GM19468 (cell line): ENCODE data around the gene PLA2G4E.

Experiments
- ATAC-seq: cut with Tn5 transposase; IDR thresholded peaks from one replicate; pipeline ENCODE4 v1.9.1; 2021; ENCODE audit warnings: mild to moderate bottlenecking, moderate library complexity, moderate number of reproducible peaks; ENCODE audit not compliant: unreplicated experiment; ENCODE audit errors: extremely low read depth

The PLA2G4E gene, protein sequence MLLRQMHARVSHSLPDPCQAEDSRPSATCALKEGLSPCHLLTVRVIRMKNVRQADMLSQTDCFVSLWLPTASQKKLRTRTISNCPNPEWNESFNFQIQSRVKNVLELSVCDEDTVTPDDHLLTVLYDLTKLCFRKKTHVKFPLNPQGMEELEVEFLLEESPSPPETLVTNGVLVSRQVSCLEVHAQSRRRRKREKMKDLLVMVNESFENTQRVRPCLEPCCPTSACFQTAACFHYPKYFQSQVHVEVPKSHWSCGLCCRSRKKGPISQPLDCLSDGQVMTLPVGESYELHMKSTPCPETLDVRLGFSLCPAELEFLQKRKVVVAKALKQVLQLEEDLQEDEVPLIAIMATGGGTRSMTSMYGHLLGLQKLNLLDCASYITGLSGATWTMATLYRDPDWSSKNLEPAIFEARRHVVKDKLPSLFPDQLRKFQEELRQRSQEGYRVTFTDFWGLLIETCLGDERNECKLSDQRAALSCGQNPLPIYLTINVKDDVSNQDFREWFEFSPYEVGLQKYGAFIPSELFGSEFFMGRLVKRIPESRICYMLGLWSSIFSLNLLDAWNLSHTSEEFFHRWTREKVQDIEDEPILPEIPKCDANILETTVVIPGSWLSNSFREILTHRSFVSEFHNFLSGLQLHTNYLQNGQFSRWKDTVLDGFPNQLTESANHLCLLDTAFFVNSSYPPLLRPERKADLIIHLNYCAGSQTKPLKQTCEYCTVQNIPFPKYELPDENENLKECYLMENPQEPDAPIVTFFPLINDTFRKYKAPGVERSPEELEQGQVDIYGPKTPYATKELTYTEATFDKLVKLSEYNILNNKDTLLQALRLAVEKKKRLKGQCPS

DNA sequence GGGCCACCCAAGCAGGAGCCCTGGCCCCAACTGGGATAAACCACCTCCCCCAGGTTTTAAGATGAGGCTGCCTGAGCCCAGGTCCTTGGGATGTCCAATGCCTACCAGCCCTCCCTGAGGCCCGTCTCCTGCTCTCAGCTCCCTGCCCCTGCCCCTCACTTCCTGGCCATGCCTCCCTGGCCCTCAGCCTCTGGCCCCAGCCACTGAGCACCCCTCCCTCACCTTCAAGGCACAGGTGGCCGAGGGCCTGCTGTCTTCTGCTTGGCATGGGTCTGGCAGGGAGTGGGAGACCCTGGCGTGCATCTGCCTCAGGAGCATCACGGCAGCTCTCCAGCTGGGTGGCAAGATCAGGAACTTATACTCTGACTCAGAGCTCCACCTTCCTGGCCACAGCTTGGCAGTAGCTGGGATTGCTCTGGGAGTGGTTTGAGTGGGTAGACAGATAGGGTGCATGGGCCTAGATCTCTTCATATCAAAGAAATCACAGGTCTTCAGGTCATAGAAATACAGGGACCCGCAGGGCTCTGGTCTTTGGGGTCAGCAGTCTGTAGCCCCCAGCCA lies at the start of gene PLA2G4E:
TSS of gene PLA2G4E (minus strand) at position 330 of the 561 bp plus-strand sequence. CDS start at position 318, 12 bp downstream.
- ATAC-seq, result no peak

DNA sequence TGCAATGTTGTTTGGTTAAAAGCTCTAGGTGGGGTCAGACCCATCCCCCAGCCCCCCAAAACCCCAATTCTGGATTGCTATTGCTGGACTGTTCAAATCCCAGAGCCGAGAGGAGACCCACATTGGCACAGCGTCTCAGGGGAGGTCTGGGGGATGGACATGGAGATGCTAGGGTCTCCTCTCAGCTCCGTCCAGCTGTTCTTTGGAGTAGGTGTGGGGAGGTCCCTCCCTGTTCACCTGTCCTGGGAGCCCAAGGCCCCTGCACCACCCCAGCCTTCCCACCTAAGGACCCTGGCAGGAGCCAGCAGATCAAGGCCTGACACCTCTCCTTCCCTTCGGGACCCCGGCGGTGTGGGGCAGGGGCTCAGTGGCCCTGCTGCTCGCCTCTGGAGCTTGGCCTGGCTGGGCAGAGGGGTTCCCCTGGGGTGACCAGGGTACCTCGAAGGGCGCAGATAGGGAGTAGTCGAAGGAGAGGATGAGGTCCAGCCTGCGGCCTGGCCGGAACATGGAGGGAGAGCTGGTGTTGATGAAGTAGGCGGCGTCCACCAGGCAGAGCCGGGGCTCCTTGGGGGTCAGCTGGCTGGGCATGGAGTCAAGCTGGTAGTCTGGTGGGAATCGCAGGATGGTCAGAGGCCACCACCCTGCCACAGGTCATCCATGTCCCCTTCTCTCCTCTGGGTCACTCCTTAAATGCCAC lies 49.6 kb upstream of the PLA2G4E start:
- ATAC-seq, result no peak

DNA sequence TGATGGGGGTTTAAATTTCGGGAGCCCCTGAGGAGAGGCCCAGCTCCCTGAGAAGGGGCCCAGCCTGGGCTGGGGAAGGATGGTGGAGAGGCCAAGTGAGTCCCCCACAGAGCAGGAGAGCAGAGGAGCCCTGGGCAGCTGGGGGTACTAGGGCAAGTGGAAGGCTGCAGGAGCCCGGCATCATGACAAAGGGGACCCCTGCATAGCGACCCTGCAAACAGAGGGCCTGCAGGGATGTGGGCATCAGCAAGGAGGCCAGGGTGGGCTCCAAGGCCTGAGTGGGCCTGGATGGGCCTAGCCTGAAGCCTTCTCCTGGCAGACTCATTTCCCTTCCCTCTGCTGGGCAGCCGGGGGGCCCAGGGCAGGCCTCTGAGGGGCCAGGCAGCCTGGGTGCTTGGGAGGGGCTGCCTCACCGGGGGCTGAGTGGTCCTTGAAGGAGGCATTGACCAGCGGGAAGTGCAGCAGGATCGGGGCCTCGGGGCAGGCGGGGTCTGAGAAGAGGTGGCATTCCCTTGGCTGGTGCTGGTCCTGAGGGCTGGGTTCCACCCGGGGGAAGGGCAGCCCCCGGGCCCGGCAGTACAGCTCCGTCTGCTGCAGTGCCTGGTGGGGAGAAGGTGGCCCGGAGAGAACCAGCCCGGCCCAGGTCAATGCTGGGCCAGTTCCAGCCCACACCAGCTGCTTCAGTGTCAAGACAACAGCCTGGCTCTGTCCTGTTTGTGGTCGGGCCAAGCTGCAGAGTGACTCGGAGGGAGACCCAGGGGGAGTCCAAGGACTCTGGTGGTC lies 48.8 kb upstream of the PLA2G4E start:
- no peak for ATAC-seq

DNA sequence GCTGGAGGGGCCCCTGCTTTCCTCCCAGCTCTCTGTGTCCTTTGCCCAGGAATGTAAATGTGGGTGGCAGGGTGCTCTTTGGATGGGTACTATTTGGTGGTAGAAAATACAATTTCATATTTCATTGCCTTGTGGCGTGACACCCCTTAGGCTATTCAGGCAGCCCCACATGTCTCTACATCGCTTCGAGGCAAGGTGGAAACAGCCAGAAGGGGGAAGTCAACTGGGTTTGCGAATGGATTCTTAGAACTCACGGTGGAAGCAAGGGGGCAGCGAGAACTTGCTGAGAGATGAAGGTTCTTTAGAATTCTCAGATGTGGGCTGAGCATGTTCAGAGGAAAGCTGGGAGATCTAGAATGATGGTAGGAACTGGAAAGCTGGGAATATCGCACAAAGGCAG lies 48.2 kb upstream of the PLA2G4E start:
- ATAC-seq, result no peak

DNA sequence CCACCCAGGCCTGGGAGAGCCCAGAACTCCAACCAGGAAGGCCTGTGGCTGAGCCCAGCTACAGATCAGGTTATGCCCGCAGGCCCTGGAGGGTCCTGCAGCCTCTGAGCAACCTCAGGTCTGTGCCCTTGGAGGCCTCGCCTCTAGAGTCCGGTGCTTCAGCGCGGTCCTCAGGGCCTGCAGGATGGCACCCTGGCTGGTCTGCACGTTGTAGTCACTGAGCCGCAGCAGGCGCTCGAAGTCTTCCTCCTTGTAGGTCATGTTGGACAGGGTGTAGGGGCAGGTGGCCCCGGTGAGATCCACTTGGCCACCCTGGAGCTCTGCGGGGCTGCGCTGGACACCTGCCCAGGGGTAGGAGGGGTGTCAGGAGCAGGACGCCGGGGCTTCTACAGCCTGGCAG lies 47.8 kb upstream of the PLA2G4E start:
- no peak for ATAC-seq

DNA sequence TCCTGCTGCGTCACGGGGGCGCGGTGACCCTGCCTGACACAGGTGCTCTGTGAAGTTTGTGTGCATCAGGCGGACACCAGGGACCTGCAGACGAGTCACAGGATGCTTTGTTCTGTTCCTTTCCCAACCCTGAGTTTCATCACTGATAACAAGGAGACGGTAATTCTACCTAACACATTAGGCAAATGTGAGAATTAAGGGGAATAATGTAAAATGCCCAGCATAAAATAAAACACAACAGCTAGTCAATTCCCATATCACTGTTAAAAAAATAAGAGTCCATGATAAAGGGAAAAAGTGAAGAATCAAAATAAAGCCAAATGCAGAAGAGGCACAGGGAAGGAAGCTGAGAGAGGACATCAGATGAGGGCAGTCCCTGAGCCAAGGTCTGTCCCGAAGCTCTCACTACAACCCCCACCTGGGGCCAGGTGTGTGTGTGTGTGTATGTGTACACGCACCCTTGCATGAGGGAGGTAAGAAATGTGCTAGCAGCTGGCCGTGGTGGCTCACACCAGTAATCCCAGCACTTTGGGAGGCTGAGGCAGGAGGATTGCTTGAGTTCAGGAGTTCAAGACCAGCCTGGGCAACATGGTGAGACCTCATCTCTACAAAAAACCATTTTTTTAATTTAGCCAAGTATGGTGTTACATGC lies 46.0 kb upstream of the PLA2G4E start:
- ATAC-seq, result no peak

DNA sequence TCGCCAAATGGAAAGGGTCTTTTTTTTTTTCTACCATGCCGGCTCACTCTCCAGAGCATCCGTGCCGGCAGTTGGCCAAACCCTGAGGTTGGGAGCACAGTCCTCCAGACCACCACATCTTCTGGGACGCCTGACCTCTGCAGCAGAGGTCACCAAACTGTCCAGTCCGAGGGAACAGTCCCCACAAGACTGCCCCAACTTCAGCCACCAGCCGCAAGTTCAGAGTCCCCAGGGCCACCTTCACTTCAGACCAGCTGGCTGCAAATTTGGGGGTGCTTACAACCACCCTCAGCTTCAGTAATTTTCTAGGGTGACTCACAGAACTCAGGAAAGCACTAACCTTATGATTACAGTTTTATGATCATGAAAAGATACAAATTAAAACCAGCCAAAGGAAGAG lies 44.6 kb upstream of the PLA2G4E start:
- ATAC-seq, result no peak

DNA sequence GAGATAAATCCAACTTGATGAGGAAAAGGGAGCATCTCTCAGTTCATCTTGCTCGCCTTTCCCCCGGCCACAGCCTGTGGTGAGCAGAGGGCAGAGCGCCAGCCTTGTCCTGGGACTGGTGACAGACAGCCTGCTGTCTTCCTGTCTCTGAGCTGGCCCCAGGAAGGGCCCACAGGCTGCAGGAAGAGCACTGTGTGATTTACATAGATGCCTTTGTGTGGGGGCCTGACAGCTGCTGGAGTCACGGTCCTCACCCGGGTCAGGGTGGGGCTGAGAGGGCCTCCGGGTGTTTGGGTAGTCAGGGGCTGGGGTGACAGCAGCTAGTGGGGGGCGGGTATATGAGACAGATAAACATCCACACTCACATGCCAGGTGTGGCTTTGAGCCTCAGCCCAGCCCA lies 44.2 kb upstream of the PLA2G4E start:
- ATAC-seq, result no peak

DNA sequence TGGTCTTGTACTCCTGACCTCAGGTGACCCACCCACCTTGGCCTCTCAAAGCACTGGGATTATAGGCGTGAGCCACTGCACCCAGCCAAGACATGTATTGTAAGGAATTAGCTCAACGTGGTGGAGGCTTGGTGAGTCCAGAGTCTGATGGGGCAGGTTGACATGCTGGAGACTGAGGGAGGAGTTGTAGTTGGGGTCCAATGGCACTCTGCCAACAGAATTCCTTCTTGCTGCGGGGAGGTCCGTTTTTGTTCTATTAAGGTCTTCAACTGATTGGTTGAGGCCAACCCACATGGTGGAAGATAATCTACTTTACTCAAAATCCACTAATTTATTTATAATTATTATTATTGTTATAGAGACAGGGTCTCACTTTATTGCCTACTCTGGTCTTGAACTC lies 43.4 kb upstream of the PLA2G4E start:
- no peak for ATAC-seq

DNA sequence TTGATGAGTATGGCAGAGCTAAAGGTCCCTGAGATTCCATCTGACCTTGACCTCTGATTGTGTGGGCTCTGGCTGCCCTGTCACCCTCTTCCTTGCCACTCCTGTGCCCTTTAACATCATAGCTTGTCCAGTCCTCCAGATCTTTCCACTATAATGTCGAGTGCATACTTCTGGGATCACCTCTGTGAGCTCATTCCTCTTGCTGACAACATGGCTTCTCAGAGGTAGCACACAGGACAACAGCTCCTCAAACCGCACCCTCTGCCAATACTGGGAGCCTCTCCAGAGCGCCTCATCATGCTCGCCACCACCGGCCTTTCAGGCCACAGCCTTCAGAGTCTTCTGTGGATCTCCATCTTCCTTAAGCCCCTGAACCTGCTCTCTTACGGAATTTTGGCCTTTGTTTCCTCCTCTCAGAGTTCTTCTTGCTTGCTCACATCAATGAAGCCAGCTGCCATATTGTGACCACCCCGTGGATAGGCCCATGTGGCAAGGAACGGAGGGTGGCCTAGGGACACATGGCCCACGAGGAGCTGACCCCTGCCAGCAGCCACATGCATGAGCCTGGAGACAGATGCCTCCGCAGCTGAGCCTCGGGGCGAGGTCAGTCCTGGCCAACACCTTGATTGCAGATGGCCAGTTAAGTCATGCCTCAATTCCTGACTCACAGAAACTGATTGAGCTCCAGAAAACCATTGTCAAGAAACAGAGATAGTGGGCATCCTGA lies 42.4 kb upstream of the PLA2G4E start:
- no peak for ATAC-seq

DNA sequence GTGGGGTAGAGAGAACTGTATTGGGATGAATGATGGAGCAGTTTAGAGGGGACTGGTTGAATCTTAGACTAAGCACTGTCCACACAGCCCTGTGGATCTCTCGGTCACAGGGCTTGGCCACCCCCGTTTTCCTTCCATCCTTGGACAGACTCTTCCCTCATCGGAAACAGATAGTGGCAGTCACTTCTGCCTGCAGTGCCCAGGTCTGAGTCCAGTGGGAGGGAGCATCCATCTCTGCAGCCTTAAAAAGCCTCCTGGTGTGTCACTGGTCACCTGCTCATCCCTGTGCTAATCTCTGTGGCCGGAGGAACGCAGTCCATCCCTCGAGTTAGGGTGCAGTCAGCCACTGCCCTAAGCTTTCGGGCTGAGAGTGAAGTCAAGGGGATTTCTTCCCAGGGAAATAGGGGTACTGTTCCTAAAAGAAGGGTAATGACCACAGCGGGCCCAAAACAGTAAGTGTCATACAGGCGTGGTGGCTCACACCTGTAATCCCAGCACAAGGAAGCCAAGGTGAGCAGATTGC lies 41.5 kb upstream of the PLA2G4E start:
- no peak for ATAC-seq

DNA sequence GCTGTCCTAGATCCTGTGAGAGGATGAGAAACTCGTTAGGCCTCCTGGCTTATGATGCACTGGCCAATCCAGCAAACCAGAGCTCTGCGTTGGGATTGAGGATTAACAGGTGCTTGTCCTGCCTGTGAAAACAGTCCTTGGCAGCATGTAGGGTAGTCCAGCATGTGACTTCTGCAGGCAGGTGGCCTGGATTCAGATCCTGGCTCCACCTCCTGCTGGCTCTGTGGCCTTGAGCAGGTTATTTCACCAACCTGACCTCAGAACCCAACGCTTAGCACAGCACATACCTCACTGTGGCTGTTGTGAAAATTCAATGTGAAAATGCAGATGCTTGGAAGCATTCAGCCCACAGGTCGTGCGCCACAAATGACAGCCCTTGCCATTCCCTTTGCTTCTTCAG lies 40.0 kb upstream of the PLA2G4E start:
- no peak for ATAC-seq

DNA sequence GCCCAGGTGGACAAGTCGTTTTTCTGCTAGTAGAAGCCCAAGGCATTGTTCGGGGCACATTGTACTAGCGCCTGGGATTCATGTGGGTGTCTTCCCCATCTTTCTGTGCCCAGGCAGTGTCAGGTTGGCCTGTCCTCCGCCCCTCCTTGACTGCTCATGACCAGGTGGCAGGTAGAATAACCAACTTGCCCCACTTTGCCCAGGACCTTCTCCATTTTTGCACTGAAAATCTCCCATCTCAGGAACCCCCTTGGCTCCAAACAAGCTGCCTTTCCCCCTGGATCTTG lies 39.6 kb upstream of the PLA2G4E start:
- ATAC-seq, result no peak

DNA sequence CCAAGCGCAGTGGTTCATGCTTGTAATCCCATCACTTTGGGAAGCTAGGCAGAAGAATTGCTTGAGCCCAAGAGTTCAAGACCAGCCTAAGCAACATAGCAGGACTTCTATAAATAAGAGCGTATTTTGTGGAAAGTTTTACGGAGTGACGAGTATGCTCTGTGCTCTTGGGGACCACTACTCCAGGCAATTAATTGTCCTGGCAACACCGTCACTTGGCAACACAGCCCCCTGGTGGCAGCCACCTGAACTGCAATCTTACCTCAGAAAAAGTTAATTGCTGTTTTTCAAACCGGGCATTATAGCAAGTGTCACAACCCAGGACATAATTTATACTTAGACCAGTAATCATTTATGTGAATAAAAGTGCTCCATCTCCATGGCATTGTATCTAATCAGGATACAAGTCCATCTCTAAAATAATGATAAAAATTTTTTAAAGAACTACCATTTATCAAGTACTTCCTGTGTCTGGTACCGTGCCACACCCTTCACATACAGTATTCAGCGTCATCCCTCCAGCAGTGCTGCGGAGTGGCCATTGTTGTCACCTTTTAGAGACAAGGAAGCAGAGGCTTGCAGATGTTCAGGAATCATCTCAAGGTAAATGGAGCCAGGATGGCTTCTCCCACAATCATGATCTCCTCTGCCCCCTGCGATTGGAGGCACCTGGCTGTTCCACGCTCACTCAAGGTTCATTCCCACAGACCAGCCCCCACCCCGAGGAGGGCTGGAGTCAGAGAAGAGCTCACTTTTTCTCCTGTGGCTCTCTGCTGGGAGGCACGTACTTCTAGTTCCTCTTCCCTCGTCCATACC lies 39.0 kb upstream of the PLA2G4E start:
- ATAC-seq, result no peak

DNA sequence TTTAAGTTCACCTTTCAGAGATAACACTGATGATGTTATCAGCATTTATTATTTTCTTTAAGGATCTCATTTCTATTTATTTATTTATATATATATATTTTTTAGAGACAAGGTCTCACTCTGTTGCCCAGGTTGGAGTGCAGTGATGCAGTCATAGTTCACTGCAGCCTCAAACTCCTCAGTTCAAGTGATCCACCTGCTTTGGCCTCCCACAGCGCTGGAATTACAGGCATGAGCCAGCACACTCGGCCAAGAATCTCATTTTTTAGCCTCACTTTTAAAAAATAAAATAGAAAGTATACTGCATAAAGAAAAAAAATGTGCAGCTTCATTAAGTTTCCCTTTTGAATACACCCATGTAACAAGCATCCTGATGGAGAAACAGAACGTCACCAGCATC lies 37.9 kb upstream of the PLA2G4E start:
- ATAC-seq, result no peak

DNA sequence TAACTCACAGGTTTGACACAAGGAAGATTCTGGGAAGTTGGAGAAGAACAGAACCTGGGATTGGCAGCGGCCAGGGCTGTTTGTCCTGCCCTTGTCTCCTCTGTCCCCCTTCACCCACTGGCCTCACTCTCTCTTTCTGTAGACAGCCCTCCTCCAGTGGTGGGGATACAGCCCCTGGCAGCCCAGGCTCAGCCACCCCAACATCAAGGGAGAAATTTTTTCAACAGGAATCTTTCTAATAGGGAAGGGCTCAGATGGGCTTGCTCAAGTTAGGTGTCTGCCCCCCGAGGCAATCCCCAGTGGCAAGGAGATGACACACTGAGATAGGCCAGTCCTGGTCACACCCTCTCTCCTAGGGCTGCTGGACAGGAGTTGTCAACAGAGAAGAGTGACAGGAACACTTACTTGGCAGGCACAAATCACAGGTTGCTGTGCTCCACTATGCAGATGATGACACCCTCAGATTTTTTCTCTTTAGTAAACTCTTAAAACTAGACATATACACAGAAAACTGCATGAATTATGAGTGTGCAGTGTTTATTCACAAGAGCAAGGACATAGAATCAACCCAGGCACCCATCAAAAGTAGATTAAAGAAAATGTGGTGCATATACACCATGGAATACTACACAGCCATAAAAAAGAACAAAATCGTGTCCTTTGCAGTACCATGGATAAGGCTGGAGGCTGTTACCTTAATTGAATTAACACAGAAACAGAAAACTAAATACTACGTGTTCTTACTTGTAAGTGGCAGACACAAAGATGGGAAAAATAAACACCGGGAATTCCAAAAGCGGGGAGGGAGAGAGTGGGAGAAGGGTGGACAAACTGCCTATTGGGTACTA lies 37.2 kb upstream of the PLA2G4E start:
- ATAC-seq, result no peak
